Umbilical cord (tissue), 2 donors: ENCODE data around the gene CASR. TPM values are rescaled to one million over a fixed set of nuclear protein-coding genes. Genes with fewer than 3 reads are reported as not detected.

Experiments used
- DNase-seq: peaks from one replicate; pipeline ENCODE4 v3.0.0-alpha.2; 2015; ENCODE audit warnings: low spot score
- total RNA-seq: library from RNA; depleted of rRNA; stranded (reverse); fragments of >200 nt; gene quantifications from one replicate; pipeline ENCODE4 v1.2.3, GENCODE V29; 2014; ENCODE audit warnings: low replicate concordance; ENCODE audit not compliant: insufficient read depth

Gene CASR
- total RNA-seq, 1 donor from 2014 or later = 1.4 TPM

GRCh38 chr3:122215592-122216298 lies 32.3 kb downstream of the CASR start:
- DNase-seq = no peak

- DNase-seq = peak; percentile 13
Measured at GRCh38 chr3:122217901-122218300, 34.4 kb downstream of the CASR start.

- no peak for DNase-seq
Measured at GRCh38 chr3:122219242-122219872, 35.9 kb downstream of the CASR start.

- no peak for DNase-seq
Measured at GRCh38 chr3:122227036-122227781, 43.7 kb downstream of the CASR start.

GRCh38 chr3:122230174-122230573 lies 46.7 kb downstream of the CASR start:
- DNase-seq = no peak

GRCh38 chr3:122231465-122232157 lies 48.1 kb downstream of the CASR start:
- DNase-seq = no peak

GRCh38 chr3:122232485-122232884 lies 49.0 kb downstream of the CASR start:
- no peak for DNase-seq

GRCh38 chr3:122233101-122233952 lies 49.9 kb downstream of the CASR start:
- no peak for DNase-seq

GRCh38 chr3:122234117-122234516 lies 50.6 kb downstream of the CASR start:
- DNase-seq = no peak

- no peak for DNase-seq
Measured at GRCh38 chr3:122235147-122235546, 51.7 kb downstream of the CASR start.

- DNase-seq = no peak
Measured at GRCh38 chr3:122239112-122239511, 55.6 kb downstream of the CASR start.

GRCh38 chr3:122245513-122246174 lies 62.2 kb downstream of the CASR start:
- DNase-seq = no peak

GRCh38 chr3:122246199-122246598 lies 62.7 kb downstream of the CASR start:
- DNase-seq = no peak

- no peak for DNase-seq
Measured at GRCh38 chr3:122247087-122247824, 63.8 kb downstream of the CASR start.

- DNase-seq = no peak
Measured at GRCh38 chr3:122247825-122248185, 64.3 kb downstream of the CASR start.

GRCh38 chr3:122251428-122251827 lies 68.0 kb downstream of the CASR start:
- no peak for DNase-seq

- no peak for DNase-seq
Measured at GRCh38 chr3:122253581-122253980, 70.1 kb downstream of the CASR start.

GRCh38 chr3:122255757-122256439 lies 72.4 kb downstream of the CASR start:
- DNase-seq = no peak

- DNase-seq = no peak
Measured at GRCh38 chr3:122257644-122258364, 74.3 kb downstream of the CASR start.
